Epithelial cell of proximal tubule (primary cell): ENCODE results near the gene SPINT1. TPM values are rescaled to one million over a fixed set of nuclear protein-coding genes. Genes with fewer than 3 reads are reported as not detected.

Source experiments
- DNase-seq: peaks from one replicate; pipeline ENCODE4 v3.0.0-alpha.2; 2011; ENCODE audit warnings: low read depth
- H3K4me3 ChIP-seq: 2 replicates; pipeline ENCODE4 v1.5.1; 2011; ENCODE audit warnings: low read depth, mild to moderate bottlenecking, low read length
- CTCF ChIP-seq: conservative IDR thresholded peaks from 2 replicates; pipeline ENCODE4 v1.5.1; 2012; ENCODE audit warnings: low read depth, mild to moderate bottlenecking, low read length
- total RNA-seq: library from RNA; depleted of rRNA; stranded (reverse); fragments of >200 nt; gene quantifications from 2 replicates; pipeline ENCODE4 v1.2.3, GENCODE V29; 2015

SPINT1 gene
- total RNA-seq, 1 donor from 2014 or later: 319 TPM

GRCh38 chr15:40853241-40853890 lies 9.5 kb downstream of the SPINT1 start:
- TF ChIP-seq CTCF: no peak
- no peak overlapping the region for H3K4me3 ChIP-seq
- no peak for DNase-seq

- no peak for DNase-seq
- TF ChIP-seq CTCF: no peak
- H3K4me3 ChIP-seq: no peak overlapping the region
Measured at GRCh38 chr15:40854161-40854560, 10.3 kb downstream of the SPINT1 start.

- DNase-seq: no peak
- TF ChIP-seq CTCF: no peak
- H3K4me3 ChIP-seq: no peak overlapping the region
Measured at GRCh38 chr15:40855706-40856234, 11.9 kb downstream of the SPINT1 start.

- no peak for TF ChIP-seq CTCF
- H3K4me3 ChIP-seq: no peak overlapping the region
- no peak for DNase-seq
Measured at GRCh38 chr15:40856746-40857145, 12.9 kb downstream of the SPINT1 start.

- DNase-seq: no peak
- H3K4me3 ChIP-seq: no peak overlapping the region
- peak; percentile 95 for TF ChIP-seq CTCF
Measured at GRCh38 chr15:40857601-40858341, 13.9 kb downstream of the SPINT1 start.

GRCh38 chr15:40858706-40859105 lies 14.9 kb downstream of the SPINT1 start:
- DNase-seq: no peak
- no peak overlapping the region for H3K4me3 ChIP-seq
- no peak for TF ChIP-seq CTCF
